PC-9 (cell line): Measurements from ENCODE around the gene PLEKHM2. TPM values are rescaled to one million over a fixed set of nuclear protein-coding genes. Genes with fewer than 3 reads are reported as not detected.

ENCODE experiments used
- BruUV-seq: library from RNA; stranded (reverse); fragments of 400-500 nt; replicated peaks from 2 replicates; lab custom pipeline; 2021; lab: Mats Ljungman, UMichigan
- CTCF ChIA-PET: fragments of 300-600 bp; sonication (Branson Sonifier 250); formaldehyde crosslinking; loops from one replicate; lab custom pipeline; 2022; ENCODE audit warnings: antibody characterized with exemption; lab: Charles Lee
- POLR2A ChIA-PET: fragments of 300-600 bp; sonication (Branson Sonifier 250); formaldehyde crosslinking; loops from one replicate; lab custom pipeline; 2022; ENCODE audit warnings: antibody characterized with exemption; ENCODE audit not compliant: unreplicated experiment; lab: Charles Lee
- DNase-seq, 2 experiments: peaks; one replicate each; pipeline versions ENCODE4 v3.0.0 to v3.0.0-alpha.2; 2015 to 2022; ENCODE audit warnings: mixed read lengths in 1 of 2
- H2AFZ ChIP-seq: fragments of 200-600 bp; sonication (generic); 2 replicates; pipeline ENCODE4 v1.8.1; 2017; ENCODE audit warnings: antibody characterized with exemption
- H3F3A ChIP-seq: fragments of 200-600 bp; sonication (generic); 2 replicates; pipeline ENCODE4 v1.8.1; 2017; ENCODE audit warnings: antibody characterized with exemption, mild to moderate bottlenecking, low read depth; ENCODE audit not compliant: insufficient read depth
- H3K27ac ChIP-seq: fragments of 200-600 bp; sonication (generic); 2 replicates; pipeline ENCODE4 v1.6.1; 2016; ENCODE audit warnings: mixed run types
- H3K27me3 ChIP-seq: fragments of 200-600 bp; sonication (generic); 2 replicates; pipeline ENCODE4 v1.6.1; 2016; ENCODE audit warnings: low read depth, mixed run types; ENCODE audit not compliant: insufficient read depth
- H3K36me3 ChIP-seq: fragments of 200-600 bp; sonication (generic); 2 replicates; pipeline ENCODE4 v1.6.1; 2016; ENCODE audit warnings: low read depth, mixed run types
- H3K4me1 ChIP-seq: fragments of 200-600 bp; sonication (generic); replicated peaks from 2 replicates; pipeline ENCODE4 v1.6.1; 2016; ENCODE audit warnings: mixed run types; ENCODE audit not compliant: insufficient read depth
- H3K4me2 ChIP-seq: fragments of 200-600 bp; sonication (generic); 2 replicates; pipeline ENCODE4 v1.6.1; 2017; ENCODE audit warnings: mixed run types
- H3K4me3 ChIP-seq: fragments of 200-600 bp; sonication (generic); 2 replicates; pipeline ENCODE4 v1.6.1; 2016; ENCODE audit warnings: mixed run types
- H3K79me2 ChIP-seq: fragments of 200-600 bp; sonication (generic); 2 replicates; pipeline ENCODE4 v1.6.1; 2017; ENCODE audit warnings: low read depth, mixed run types
- H3K9me2 ChIP-seq: fragments of 200-600 bp; sonication (generic); 2 replicates; pipeline ENCODE4 v1.8.1; 2017; ENCODE audit warnings: mild to moderate bottlenecking; ENCODE audit not compliant: insufficient read depth
- H3K9me3 ChIP-seq: fragments of 200-600 bp; sonication (generic); 2 replicates; pipeline ENCODE4 v1.8.1; 2016; ENCODE audit warnings: low read depth; ENCODE audit not compliant: insufficient read depth
- H4K20me1 ChIP-seq: fragments of 200-600 bp; sonication (generic); 2 replicates; pipeline ENCODE4 v1.8.1; 2017; ENCODE audit not compliant: insufficient read depth
- CTCF ChIP-seq: fragments of 200-600 bp; sonication (generic); conservative IDR thresholded peaks from 2 replicates; pipeline ENCODE4 v1.6.1; 2017; ENCODE audit warnings: mixed run types, antibody characterized with exemption, mild to moderate bottlenecking, moderate library complexity
- EZH2 ChIP-seq: fragments of 200-600 bp; sonication (generic); IDR thresholded peaks from 2 replicates; pipeline ENCODE4 v1.8.0; 2017; ENCODE audit warnings: antibody characterized with exemption, low read depth
- intact Hi-C: fragments of 100-400 bp; cut with micrococcal nuclease; formaldehyde crosslinking; loops from one replicate; pipeline ENCODE4 v1.10.0; 2022; ENCODE audit not compliant: unreplicated experiment
- total RNA-seq: library from RNA; stranded (reverse); gene quantifications from 2 replicates; pipeline ENCODE4 v1.2.3, GENCODE V29; 2021

Gene PLEKHM2
- total RNA-seq, 1 experiment from 2014 or later, result 45.9 TPM

GRCh38 chr1:15740924-15741850, 57.1 kb downstream of the PLEKHM2 start:
- Histone ChIP-seq H3K9me3 (no peaks in the 10 kb centered on the region), H4K20me1 (no peaks in the 10 kb centered on the region)
- TF ChIP-seq EZH2 (no peak), CTCF (peak; percentile 82)

DNA sequence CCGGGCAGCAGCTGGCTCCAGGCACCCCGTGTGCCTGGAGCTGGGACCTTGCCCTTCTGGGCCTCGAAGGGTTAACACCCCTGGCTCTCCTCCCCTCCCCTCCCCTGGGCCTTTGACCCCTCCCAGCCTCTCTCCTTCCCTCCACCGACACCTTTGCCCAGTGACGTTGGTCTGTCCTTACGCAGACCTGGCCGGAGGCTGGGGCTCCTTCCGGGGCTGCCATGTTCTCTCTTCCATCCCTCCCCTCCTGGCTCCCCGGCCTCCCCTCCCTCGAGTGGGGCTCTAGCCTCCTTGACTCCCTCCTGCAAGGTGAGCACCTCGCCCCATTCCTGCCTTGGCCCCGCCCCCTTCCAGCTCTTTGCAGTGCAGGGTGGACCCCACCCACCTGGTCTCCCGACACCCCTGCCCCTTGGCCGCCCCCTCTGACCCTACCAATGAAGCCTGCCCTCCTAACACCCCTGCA, 58.2 kb downstream of the PLEKHM2 start, which contains the start of gene TMEM82:
TMEM82 (plus strand) TSS at position 161 of the 463 bp plus-strand sequence; CDS start at position 222, 61 bp downstream.
- intact Hi-C loops, result loop anchor here (5.0 kb wide), 2 partner anchors 145 to 470 kb away; no protein-coding TSS in a partner anchor

More at GRCh38 chr1:15740924-15741850, 57.1 kb downstream of the PLEKHM2 start:
- ChIA-PET CTCF (interaction anchor here (0.5 to 0.9 kb wide), 3 partner anchors 20 to 138 kb away, joined by 4 to 12 read pairs (median 10); no protein-coding TSS in a partner anchor), POLR2A (no interaction called here)
- no peaks in the 10 kb centered on the region for H3K9me2 ChIP-seq
- no peaks in the 10 kb centered on the region for H3F3A ChIP-seq
- no peak overlapping the region for H3K27ac ChIP-seq
- H3K4me3 ChIP-seq, result no peak overlapping the region
- no peaks in the 10 kb centered on the region for H3K36me3 ChIP-seq
- no peaks in the 10 kb centered on the region for H3K4me1 ChIP-seq
- peak; percentile 63 to 88 for DNase-seq
- intact Hi-C loops, result loop anchor here (2.0 to 5.0 kb wide), 3 partner anchors 144 to 469 kb away; no protein-coding TSS in a partner anchor
- BruUV-seq, result no TSS peak
- no peaks in the 10 kb centered on the region for H3K79me2 ChIP-seq
- H2AFZ ChIP-seq, result no peak overlapping the region
- peak overlapping the region; percentile 38; the same call in 1 of the 2 replicates for H3K4me2 ChIP-seq
- H3K27me3 ChIP-seq, result no peaks in the 10 kb centered on the region

More for the DNA sequence above, 58.2 kb downstream of the PLEKHM2 start, which contains the start of gene TMEM82:
- Histone ChIP-seq H3K9me3 (no peaks in the 10 kb centered on the region), H3K4me1 (no peaks in the 10 kb centered on the region), H4K20me1 (no peaks in the 10 kb centered on the region), H3K36me3 (no peaks in the 10 kb centered on the region), H3K79me2 (no peaks in the 10 kb centered on the region), H3K4me3 (no peak within 1 kb of the TSS), H2AFZ (no peak within 1 kb of the TSS), H3K4me2 (peak within 1 kb of the TSS; percentile 38; the same call in 1 of the 2 replicates), H3K9me2 (no peaks in the 10 kb centered on the region), H3K27ac (no peak within 1 kb of the TSS), H3F3A (no peaks in the 10 kb centered on the region), H3K27me3 (no peaks in the 10 kb centered on the region)
- no peak for DNase-seq
- CTCF ChIA-PET, result interaction anchor here (0.7 kb wide), 1 partner anchor 49 kb away, joined by 12 read pairs; no protein-coding TSS in a partner anchor
- BruUV-seq, result no TSS peak
- POLR2A ChIA-PET, result no interaction called here
- TF ChIP-seq CTCF (no peak), EZH2 (no peak)
